Nucleus accumbens (tissue), 56 donors: Measurements from ENCODE around the gene IRF1.
"Not testable (repeated sequence)": the region's sequence is repeated elsewhere in the genome, so short reads cannot be mapped to it uniquely, and the experiment has no call there.

ENCODE experiments used
- DNase-seq, 56 donors: peaks; one replicate each; lab custom pipeline; 2025; lab: John Stamatoyannopoulos, UW

IRF1 gene

DNA sequence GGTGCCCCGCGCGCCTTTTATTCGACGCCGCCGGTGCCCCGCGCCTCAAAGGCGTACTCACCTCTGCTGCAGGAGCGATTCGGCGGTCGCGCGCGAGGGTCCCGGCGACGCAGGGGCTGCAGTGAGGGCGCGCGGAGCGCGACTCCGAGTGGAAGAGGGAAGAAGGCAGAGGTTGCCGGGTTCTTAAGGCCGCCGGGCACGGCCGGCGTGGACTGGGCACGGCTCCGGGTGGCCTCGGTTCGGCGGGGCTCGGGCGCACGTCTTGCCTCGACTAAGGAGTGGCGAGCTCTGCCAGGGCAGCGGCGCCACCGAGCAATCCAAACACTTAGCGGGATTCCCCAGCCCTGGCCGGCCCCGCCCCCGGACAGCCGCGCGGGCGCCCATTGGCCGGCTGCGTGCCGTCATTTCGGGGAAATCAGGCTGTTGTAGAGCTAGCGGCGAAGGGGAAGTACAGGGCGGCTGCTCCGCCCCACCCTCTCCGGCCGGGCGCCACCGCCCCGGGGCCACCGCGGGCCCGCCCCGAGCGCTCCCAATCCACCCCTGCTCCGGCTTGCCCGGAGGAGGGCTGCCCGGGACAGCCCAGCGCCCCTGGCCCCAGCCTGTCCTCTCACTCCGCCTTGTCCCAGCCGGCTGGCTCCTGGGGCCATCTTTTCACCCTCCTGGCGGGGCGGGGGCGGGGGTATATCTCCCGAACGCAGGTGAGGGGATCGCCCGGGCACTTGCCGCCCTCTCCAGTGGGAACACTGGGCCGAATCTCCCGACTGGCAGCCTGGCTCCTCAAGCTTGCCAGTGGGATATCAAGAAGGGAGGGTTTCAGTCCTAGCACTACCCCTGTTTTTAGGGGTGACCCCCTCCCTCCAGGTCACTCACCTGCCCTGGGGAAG, at the start of gene IRF1:
Gene IRF1 (minus strand): TSS at position 290 of the 884 bp plus-strand sequence. CDS start 1,295 bp downstream, outside the sequence.
- DNase-seq, result peak; percentile 39 to 97 (median 88)

GRCh38 chr5:132540149-132540548, 49.6 kb upstream of the IRF1 start:
- no peak for DNase-seq

DNA sequence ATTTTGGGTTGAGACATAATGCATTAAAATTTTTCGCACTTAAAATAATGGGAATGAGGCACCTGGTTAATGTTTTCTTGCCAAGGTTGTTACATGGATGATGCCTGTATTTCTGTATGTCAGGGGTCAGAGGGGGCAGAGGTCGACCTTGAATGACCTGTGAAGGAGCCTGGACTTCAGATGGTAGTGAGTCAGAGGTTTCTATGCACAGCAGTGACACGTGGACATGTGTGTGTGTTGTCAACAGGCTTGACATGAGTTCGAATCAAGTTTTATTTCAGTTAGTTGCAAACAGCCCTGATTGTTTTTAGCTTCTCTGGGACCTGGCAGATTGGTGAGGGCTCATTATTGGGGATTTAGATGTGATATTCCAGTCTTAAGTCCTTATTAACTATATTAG, 49.1 kb upstream of the IRF1 start:
- no peak for DNase-seq

- DNase-seq, result no peak
Measured at GRCh38 chr5:132530946-132531345, 40.4 kb upstream of the IRF1 start.

DNA sequence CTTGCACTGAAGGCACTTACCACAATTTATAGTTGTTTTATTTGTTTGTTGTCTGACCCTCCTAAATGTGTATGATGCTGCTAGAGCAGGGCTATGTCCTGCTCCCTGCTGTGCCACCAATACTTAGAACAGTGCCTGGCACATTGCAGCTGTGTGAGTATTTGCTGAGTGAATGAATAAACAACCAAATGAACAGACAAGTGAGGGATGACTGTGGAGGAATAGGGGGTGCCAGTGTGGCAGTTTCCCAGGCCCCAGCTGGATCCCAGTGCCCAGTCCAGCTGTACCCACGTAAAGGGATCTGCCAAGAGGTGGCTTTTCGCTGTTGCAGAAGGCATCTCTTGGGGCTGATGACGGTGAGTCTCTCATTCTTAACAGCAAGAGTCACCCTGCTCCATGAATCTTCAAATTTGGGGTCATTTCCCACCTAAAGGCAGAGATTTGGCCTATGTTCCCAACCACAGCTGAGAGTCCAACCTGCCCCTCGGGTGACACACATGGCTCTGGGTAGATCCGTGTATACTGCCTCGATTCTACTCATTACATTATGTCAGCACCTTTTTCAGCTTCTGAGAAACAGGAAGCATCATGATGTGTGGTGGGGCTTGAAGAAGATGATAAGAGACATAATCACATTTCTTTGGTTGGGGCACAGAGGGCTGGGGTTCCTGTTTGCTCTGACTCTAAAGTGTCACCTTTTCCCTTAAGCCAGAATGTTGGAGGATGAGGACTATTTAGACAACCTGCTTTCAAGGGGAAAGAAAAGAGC, 38.5 kb upstream of the IRF1 start:
- DNase-seq, result peak in 18 of 56 donors; percentile 3 to 35 (median 12)

DNA sequence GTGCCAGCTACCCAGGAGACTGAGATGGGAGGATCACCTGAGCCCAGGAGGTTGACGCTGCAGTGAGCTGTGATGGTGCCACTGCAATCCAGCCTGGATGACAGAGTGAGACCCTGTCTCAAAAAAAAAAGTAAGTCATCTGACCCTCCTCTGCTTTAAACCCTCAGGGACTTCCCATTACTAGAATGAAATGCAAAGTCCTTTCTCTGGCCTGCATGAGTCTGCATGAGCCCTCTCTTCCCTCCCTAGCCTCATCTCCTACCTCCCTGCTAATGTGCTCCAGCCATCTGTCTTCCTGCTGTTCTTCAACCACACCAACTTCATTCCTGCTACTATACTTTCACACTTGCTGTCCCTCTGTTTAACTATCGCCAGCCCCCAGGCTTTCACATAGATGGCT, 37.4 kb upstream of the IRF1 start:
- DNase-seq, result no peak

- DNase-seq, result peak in 2 of 56 donors; percentile 27 to 32
Measured at GRCh38 chr5:132526974-132527564, 36.5 kb upstream of the IRF1 start.

GRCh38 chr5:132526290-132526973, 35.9 kb upstream of the IRF1 start:
- DNase-seq, result peak in 8 of 56 donors; percentile 3 to 26 (median 16)

GRCh38 chr5:132525299-132525724, 34.7 kb upstream of the IRF1 start:
- no peak for DNase-seq

- DNase-seq, result not testable (repeated sequence)
Measured at GRCh38 chr5:132524877-132525276, 34.3 kb upstream of the IRF1 start.

DNA sequence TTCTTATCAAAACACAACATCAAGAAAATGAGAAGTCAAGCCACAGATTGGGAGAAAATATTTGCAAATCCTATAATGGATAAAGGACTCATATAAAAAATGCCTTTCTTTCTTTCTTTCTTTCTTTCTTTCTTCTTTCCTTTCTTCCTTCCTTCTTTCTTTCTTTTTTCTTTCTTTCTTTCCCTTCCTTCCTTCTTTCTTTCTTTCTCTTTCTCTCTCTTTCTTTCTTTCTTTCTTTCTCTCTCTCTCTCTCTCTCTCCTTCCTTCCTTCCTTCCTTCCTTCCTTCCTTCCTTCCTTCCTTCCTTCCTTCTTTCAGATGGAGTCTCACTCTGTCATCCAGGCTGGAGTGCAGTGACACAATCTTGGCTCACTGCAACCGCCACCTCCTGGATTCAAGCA, 31.5 kb upstream of the IRF1 start:
- not testable (repeated sequence) for DNase-seq

DNA sequence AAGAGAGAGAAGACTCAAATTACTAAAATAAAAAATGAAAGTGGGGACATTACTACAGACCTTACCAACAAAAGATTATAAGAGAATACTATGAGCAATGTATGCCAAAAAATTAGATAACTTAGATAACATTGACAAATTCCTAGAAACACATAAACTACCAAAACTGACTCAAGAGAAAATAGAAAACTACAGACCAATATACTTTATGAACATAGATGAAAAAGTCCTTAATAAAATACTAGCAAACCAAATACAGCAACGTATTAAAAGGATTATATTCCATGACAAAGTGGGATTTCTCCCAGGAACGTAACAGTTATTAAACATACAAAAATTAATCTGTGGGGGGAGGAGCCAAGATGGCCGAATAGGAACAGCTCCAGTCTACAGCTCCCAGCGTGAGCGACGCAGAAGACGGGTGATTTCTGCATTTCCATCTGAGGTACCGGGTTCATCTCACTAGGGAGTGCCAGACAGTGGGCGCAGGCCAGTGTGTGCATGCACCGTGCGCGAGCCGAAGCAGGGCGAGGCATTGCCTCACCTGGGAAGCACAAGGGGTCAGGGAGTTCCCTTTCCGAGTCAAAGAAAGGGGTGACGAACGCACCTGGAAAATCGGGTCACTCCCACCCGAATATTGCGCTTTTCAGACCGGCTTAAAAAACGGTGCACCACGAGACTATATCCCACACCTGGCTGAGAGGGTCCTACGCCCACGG, 23.2 kb upstream of the IRF1 start:
- not testable (repeated sequence) for DNase-seq

- DNase-seq, result no peak
Measured at GRCh38 chr5:132510076-132510475, 19.5 kb upstream of the IRF1 start.

DNA sequence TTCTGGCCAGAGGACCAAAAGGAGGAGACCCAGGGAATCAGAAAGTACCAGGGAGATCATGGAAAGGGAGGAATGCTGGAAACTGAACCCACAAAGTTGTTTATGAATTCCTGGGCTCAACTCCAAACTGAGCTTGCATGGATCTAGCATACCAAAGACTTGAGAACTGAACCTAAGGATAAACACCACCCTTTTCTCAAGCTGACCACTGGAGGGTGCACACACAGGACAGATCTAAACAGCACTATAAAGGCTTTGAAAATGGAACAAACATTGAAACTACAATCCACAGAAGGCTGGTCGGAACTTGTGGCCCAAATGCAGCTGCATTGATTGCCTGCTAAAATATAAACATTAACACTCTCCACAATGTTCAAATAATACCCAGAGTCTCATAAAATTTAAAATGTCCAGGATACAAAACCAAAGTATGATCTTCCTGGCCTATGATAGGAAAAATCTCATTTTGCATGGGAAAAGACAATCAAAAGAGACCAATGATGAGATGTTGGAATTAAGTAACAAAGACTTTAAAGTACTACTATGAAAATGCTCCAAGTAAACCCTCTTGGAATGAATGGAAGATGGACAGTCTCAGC, 15.6 kb upstream of the IRF1 start:
- peak in 3 of 56 donors; percentile 15 to 27 (median 22) for DNase-seq

- DNase-seq, result no peak
Measured at GRCh38 chr5:132505641-132506040, 15.1 kb upstream of the IRF1 start.

GRCh38 chr5:132504746-132505145, 14.2 kb upstream of the IRF1 start:
- DNase-seq, result no peak

DNA sequence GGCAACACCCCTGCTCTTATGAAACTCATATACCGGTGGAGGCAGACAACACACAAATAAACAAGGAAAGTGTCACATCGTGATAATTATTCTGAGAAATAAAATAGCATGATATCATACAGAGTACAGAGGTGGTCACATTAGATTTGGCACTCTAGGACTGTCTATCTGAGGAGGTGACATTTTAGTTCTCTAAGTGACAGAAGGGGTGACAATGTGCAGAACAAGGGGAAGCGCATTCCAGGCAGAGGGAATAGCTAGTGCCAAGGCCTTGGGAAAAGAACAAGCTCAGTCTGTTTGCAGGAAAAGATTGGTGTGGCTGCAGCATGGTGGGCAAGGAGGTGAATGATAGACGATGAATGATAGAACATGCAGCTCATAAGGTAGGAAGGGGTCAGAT, 12.7 kb upstream of the IRF1 start:
- no peak for DNase-seq

DNA sequence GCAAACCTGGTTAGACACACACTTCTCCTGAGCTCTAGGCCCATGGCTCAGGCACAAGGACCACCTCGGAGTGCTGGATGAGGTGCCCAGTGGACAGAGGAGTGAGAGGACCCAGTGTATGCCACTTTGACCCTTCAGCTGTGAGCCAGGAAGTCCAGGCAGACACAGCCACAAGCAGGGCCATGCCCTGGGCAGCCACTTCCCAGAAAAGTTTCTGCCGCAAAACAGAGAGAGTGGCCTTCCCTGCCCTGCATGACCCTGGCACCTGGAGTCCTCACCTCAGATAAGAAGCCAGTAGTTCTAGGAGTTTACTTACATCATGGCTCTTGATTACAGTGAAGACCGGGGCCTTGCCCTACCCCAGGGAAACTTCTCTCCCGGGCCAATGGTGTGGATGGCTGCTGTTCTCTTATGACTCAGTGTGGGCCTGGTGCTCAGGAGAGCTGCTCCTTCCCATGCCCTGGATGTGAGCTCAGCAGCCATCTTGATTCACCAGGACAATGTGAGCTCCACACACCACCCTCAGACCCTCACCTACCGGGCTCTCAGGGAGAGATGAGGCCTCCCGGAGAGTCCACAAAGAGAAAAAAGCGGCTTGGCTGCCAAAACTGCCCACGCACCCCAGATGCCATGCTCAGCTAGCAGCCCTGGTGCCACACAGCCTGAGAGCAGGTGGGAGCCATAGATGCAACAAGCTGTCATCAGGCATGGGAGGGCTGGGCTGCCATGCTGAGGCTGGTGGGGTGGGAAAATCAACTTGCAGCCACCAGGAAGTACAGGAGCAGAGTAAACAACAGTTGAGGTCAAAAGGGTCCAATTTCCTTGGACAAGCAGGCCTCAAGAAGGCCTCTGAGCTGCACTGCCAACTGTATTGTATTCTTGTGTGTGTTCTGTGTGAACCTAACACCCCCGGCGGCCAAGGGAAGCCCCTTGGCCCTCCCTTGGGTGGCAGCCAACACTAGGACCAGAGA, 11.7 kb upstream of the IRF1 start:
- DNase-seq, result no peak
